Hypothalamus (tissue), 51 donors: ENCODE measurements around the gene INKA1.
"Not testable (repeated sequence)": the region's sequence is repeated elsewhere in the genome, so short reads cannot be mapped to it uniquely, and the experiment has no call there.

Experiments
- DNase-seq, 51 donors: peaks; one replicate each; lab custom pipeline; 2025; lab: John Stamatoyannopoulos, UW

Gene INKA1

DNA sequence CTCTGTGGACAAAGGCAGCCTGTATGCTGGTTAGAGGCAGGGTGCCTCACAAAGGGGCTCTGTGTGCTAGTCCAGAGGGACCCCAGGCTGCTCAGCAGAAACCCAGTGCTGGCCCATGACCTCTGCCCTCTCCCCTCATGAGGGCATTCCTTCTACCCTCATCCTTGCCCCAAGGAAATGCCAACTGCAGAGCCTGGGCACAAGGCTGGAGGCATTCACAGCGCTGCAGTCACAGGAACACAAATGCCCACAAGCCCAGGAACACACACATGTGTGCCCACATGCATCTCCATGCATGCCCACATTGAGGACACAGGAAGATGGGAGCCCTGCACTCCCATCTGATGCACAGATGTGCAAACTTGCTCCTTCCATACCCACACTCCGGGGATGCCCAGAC lies 3.8 kb downstream of the INKA1 start:
- no peak for DNase-seq

DNA sequence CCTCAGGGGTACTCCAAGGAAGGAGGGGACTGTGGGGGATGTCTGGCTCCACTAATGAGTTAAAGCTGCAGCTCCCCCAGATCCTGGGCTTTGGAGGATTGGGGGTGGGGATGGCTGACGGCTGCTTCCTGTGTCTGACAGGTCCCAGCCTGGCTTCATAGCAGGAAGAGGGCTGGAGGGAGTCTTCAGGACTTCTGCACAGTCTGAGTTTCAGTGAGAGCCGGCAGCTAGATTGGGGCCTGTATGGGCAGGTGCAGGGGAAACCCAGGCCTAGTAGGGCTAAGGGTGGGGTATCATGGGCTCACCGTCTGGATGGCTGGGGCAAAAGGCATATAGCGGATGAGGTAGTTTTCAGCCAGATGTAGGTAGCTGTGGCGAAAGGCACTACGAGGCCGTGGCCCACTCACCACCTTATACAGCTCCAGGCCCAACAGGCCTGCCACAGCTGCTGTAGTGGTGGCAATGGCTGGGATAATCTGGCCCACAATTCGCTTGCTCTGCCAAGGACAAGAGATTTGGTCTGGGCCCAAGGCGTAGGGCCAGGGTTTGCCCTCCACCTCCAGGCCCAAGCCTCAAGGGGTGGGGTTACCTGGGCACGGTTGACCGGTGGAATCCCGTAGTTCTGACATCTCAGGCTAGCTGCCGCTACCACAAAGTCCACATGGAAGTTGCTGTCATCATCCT lies 4.5 kb downstream of the INKA1 start:
- no peak for DNase-seq

DNA sequence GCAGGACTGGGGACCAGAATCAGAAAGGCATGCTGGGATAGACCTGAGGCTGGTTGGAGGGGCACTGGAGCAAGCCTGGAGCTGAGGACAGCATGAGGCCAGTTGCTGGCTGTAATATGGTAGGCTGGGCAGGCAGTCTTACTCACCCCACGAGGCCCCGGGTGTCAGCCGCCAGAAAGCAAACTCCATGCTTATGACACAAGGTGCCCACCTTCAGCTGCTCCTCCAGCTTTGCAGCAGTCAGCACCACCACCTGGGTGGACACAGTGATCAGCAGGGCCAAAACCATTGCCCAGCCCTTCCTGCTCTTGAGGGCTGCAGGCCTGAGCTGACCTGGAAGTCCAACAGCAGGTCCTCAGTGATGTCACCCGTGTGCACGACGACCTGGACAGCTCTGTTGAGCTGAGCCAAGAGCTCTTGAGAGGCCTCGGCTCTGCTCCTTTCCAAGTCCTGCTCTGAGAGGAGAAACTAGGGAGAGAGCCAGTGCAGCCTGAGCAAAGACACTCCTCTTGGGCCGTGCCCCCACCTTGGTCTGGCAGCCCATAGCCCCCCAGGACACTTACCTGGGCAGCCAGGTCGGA lies 9.9 kb downstream of the INKA1 start:
- no peak for DNase-seq

DNA sequence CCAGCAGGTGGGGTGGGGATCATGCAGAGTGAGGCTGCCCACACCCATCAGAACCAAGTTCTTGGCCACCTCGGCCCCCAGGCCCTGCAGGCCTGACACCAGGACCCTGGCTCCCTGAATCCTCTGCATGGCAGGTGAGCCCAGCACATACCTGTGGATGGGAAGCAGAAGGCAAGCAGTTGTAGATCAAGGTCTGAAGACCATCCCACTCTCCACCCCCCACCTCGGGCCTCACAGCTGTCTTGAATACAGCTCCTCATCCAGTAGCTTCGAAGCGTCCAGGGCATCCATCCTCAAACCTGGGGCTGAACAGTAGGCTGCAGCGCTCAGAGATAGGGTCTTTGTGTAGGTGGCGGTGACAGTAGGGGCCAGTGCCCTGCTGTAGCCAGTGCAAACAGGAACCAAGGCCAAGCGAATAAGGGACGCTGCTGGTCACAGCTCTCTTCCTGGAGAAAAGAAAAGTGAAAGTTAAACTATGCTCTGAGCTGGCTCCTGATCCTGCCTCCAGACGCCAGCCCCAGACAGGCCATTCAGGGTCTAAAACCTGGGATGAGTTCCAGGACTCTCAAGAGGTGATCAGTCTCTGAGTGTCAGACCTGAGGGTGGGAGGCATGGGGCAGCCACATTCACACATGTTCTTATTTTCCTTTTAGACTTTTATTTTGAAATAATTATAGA lies 10.6 kb downstream of the INKA1 start, which contains the start of gene UBA7:
TSS of gene UBA7 (minus strand) at position 457 of the 678 bp plus-strand sequence. CDS start at position 291, 166 bp downstream.
- DNase-seq, result peak in 16 of 51 donors; percentile 9 to 41 (median 23)

DNA sequence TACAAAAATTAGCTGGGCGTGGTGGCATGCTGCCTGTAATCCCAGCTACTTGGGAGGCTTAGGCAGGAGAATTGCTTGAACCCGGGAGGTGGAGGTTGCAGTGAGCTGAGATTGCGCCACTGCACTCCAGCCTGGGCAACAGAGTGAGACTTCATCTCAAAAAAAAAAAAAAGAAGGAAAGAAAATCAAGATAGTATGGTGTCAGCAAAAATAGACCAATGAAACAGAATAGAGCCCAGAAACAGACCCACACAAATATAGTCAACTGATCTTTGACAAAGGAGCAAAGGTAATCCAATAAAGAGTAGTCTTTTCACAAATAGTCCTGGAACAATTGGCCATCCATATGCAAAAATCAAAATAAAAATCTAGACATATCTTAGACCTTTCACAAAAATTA lies 20.1 kb downstream of the INKA1 start:
- not testable (repeated sequence) for DNase-seq

- peak in 1 of 51 donors; percentile 25 for DNase-seq
These were observed 23.0 kb downstream of the INKA1 start for GRCh38 chr3:49826016-49826415.

- no peak for DNase-seq
These were observed 28.3 kb downstream of the INKA1 start for GRCh38 chr3:49831341-49831740.

DNA sequence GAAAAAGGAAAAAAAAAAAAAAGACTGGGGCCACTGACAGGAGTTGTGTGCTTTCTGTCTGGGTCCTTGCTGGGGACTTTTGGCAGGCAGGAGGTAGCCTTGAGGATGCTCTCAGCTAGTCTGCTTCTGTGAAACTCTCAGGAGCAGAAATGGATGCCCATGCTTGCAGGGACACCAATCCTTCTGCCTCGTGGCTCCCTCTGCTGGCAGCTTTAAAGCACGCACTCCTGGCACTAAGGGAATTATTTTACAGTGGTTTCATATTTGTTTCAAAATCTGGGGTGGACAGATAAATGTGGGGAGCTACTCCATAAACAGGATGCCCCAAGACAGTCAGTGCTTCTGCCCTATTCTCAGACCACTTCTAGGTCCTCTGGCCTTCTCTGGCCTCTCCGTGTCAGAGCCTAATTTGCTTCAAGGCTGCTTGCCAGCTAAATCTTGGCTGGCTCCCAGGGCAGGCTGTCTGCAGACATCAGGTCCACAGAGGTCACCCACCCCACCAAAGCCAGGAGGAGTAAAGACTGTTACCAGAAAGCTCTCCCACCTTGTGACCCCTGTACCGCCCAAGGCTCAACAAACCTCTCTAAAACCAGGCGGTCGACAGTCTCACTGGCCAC lies 36.2 kb downstream of the INKA1 start:
- DNase-seq, result peak in 46 of 51 donors; percentile 9 to 82 (median 55)

DNA sequence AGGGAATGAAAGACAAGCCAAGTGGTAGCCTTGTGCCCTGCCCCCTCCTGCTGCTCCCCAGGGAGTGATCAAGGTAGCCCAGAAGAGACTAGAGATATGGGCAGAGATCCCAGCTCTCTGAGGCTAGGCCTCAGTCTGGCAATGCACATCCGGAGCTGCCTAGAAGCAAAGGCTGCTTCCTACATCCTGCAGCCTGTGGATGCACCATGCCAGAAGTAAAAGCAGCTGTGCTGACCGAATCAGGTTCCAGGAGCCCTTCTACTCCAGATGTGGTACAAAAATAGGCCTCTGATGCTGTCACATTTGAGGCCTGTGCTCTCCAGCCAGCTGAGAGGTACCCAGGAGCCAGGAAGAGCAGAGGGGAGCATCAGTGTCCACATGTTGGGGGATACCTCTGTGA lies 37.3 kb downstream of the INKA1 start:
- no peak for DNase-seq

GRCh38 chr3:49841126-49841696 lies 38.1 kb downstream of the INKA1 start:
- peak in 1 of 51 donors; percentile 13 for DNase-seq

DNA sequence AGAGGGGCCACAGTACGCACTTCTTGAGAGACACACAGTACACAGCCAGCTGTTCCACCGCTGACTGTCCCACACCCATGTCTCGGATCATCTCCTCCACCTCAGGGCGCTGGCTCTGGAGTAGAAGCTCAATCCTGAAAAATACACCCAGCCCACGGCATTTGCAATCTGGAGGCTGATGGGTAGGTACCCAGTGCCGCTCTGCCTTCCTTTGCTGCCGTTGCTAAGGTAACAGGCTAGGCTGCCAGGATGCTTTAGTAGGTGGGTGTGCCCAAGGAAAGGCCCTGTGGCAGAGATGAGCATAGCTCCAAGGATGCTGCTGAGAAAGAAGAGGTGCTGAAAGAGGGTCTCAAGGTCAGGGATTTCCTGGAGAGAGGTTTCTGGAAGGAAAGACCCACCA lies 38.7 kb downstream of the INKA1 start:
- DNase-seq, result peak in 16 of 51 donors; percentile 3 to 73 (median 30)

- peak in 2 of 51 donors; percentile 13 to 16 for DNase-seq
These were observed 39.9 kb downstream of the INKA1 start for GRCh38 chr3:49842843-49843517.

DNA sequence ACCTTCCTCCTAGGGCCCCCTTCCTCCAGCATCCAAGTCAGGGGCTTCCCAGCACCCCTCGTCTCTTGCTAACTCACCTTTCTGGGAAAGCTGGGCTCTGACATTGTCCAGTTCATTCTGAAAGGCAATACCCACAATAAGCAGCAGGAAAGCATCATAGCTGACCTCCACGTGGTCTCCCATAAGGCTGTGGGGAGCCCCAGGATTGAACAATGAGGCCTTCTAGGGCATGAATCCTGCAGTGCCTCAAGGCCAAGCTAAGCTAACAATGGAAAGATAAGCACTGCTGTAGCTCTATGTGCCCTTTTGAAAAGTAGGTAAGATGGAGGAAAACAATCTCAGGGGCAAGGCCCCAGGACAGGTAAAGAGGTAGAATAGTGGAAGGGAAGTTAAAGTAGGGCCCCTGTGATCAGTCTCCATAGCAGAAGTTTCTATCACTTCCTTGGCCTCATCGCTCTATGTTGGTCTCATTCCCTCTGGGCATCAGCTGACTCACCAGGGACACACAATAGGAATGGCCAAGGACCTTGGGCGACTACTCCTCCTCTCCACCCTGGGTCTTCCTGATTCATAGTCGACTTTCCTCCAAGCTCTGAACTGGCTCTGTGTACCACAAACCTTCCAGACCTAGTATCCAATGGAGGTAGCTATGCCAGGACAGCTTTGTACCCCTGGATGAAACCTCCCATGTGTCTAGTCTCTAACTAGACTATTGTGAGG lies 41.6 kb downstream of the INKA1 start:
- no peak for DNase-seq

DNA sequence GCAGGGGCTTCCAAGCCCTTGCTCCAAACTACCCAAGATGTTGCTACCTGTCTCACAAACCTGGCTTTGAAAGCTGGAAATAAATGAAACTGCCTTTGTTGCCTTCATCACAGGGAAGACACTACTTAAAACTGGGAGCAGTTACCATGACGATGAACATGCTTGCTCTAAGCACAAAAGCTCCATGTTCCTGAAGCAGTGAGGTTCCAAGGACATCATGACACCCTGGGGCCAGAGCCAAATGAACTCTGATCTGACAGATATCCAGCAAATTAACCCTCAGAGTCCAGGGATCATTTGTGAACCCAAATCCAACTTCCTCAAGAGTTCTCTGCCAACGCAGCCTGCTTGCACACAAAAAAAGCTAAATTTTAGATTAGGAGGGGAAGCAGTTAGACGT lies 42.6 kb downstream of the INKA1 start:
- peak in 1 of 51 donors; percentile 22 for DNase-seq
